GM18870 (cell line): ENCODE data around the gene CERT1.
A peak's percentile ranks its signal among the peaks of the same experiment; 100 is the strongest.

ENCODE experiments used
- ATAC-seq: cut with Tn5 transposase; IDR thresholded peaks from one replicate; pipeline ENCODE4 v1.9.1; 2021; ENCODE audit warnings: moderate library complexity; ENCODE audit not compliant: unreplicated experiment

The CERT1 gene

GRCh38 chr5:75414241-75414640, 97.2 kb downstream of the CERT1 start:
- no peak for ATAC-seq

- no peak for ATAC-seq
Measured at GRCh38 chr5:75412111-75412990, 99.1 kb downstream of the CERT1 start.

GRCh38 chr5:75405296-75405695, 106.1 kb downstream of the CERT1 start:
- no peak for ATAC-seq

DNA sequence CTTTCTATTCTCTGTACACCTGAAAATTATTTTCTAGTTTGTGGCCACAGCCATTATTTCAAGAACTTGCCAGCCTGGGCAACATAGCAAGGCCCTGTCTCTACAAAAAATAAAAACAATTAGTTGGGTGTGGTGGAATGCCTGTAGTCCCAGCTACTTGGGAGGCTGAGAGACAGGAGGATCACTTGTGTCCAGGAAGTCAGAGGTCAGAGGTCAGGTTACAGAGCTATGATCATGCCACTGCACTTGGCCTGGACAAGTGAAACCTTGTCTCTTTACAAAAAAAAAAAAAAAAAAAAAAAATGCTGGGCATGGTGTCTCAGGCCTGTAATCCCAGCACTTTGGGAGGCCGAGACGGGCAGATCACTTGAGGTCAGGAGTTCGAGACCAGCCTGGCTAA, 116.2 kb downstream of the CERT1 start:
- no peak for ATAC-seq

DNA sequence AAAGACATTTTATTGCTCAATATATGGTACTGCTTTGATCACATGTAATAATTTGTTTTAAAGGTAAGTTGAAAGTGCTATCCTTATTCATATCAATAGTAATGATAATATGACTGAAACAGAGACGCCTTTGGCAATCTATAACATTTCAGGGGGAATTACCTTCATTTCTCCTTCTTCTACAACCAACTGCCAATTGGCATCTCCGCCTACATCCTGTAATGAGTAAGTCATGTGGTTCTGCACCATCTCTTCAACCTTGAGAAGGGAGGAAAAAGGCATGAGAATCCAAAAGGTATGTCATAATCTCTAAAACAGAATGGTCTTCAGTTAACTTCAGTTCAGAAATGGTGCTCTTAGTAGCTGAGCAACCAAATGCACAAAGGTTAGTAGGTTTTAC, 122.0 kb downstream of the CERT1 start:
- ATAC-seq = no peak

GRCh38 chr5:75387806-75388205, 123.6 kb downstream of the CERT1 start:
- ATAC-seq = no peak

DNA sequence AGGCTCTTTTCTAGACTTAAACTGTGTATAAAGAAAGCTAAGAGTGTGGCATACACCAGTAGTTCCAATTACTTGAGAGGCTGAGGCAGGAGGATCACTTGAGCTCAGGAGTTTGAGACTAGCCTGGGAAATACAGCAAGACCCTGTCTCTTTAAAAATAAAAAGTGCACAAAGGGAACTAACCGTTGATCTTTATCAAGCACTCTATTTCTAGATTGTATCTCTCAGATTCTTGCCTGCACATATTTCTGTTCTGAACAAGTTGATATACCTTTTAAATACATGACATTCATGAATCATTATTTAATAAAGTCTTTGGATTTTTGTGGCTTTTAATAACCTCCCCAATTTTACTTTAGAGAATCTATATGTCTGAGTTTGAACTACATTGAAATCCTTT, 127.2 kb downstream of the CERT1 start:
- ATAC-seq = no peak

DNA sequence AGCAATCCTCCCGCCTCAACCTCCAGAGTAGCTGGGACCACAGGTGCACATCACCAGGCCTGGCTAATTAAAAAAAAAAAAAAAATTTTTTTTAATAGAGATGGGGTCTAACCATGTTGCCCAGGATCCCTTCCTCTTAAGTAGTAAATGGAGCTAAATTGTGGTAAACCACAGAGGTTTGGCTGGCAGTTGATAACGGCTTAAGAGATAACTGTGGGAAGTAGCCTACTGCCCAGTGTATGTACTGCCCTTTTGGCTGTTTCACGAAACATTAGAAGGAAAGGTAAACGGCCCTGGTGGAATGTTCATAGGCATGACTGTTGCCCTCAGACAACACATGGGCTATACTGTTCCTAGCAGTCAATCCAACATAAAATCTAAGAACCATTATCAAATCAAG, 130.0 kb downstream of the CERT1 start:
- ATAC-seq = no peak

GRCh38 chr5:75380099-75380498, 131.3 kb downstream of the CERT1 start:
- ATAC-seq = no peak

- no peak for ATAC-seq
Measured at GRCh38 chr5:75375414-75375813, 136.0 kb downstream of the CERT1 start.

DNA sequence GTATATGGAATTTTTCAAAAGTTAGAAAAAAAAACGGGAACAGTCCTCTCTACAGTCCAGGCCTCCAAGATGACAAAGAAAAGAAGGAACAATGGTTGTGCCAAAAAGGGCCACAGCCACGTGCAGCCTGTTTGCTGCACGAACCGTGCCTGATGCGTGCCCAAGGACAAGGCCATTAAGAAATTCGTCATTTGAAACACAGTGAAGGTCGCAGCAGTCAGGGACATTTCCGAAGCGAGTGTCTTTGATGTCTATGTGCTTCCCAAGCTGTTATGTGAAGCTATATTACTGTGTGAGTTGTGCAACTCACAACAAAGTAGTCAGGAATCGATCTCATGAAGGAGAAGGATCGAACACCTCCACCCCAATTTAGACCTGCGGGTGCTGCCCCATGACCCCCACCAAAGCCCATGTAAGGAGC, 137.0 kb downstream of the CERT1 start:
- no peak for ATAC-seq

GRCh38 chr5:75373862-75374261, 137.6 kb downstream of the CERT1 start:
- no peak for ATAC-seq

DNA sequence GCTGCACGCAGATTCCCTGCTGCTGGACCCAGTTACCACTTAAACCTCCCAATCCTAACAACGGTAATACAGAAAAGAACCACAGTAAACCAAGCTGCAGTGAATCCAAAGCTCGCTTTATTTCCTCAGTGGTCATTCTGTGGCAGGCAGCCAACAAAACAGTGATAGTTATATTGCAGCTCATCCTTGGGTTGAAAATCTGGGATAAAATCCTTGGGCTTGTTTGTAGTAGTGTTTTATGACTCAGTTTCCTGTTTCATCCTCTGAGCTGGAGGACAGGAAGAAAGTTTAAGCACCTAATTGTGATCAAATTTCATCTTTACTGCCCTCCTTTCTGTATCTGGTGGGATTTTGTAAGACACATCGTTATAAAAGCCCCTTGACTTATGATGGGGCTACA, 143.0 kb downstream of the CERT1 start:
- ATAC-seq = no peak

- no peak for ATAC-seq
Measured at GRCh38 chr5:75367401-75367800, 144.0 kb downstream of the CERT1 start.

GRCh38 chr5:75366787-75367186, 144.6 kb downstream of the CERT1 start:
- ATAC-seq = peak; percentile 79

- no peak for ATAC-seq
Measured at GRCh38 chr5:75365740-75366139, 145.7 kb downstream of the CERT1 start.

DNA sequence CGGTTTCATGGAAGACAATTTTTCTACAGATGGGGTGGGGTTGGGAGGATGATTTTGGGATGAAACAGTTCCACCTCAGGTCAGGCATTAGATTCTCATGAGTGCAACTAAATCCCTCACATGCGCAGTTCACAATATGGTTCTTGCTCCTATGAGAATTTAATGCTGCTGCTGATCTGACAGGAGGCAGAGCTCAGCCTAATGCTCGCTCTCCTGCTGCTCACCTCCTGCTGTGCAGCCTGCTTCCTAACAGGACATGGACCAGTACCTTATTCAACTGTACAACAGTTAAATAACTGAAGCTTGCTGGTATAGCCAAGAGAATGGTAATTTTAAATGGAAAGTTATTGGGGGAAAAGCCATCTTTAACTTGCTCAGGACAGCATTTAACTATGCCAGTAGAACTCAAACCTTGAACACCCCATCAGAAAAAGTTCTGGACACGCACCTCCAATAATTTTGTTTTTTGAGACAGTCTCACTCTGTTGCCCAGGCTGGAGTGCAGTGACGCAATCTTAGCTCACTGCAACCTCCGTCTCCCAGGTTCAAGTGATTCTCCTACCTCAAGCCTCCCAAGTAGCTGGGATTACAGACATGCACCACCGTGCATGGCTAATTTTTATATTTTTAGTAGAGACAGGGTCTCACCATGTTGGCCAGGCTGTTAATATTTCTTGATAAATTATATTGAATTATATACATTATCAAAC, 146.7 kb downstream of the CERT1 start:
- no peak for ATAC-seq

- no peak for ATAC-seq
Measured at GRCh38 chr5:75363726-75364495, 147.5 kb downstream of the CERT1 start.

- ATAC-seq = no peak
Measured at GRCh38 chr5:75363111-75363510, 148.3 kb downstream of the CERT1 start.

GRCh38 chr5:75362474-75362975, 148.9 kb downstream of the CERT1 start:
- no peak for ATAC-seq

DNA sequence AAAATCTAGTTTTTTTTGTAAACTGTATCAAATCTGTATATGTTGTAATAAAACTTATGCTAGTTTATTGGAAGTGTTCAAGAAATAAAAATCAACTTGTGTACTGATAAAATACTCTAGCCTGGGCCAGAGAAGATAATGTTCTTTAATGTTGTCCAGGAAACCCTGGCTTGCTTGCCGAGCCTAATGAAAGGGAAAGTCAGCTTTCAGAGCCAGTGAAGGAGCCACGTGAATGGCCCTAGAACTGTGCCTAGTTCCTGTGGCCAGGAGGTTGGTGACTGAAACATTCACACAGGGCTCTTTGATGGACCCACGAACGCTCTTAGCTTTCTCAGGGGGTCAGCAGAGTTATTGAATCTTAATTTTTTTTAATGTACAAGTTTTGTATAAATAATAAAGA, 150.1 kb downstream of the CERT1 start:
- no peak for ATAC-seq
